ENCODE measurements around the gene EIF4G2.

The EIF4G2 gene

DNA sequence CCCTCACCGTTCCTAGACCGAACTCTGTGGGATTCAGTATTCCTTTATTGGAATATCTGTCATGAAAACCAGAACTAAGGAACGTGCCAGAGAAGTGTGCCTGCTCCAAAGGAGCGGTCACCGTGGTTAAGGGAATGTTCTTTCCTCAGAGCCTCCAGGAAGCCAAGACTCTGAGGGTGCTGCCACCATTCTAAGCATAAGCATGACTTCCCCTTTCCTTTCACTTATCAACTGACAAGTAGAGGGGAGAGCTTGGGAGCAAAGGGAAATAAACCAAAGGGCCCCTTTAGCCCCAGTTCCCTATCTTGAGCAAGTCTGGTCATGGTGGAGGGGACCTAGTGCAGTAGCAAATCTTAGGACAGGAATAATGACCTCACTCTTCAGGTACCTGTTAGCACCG is 30.9 kb downstream of the EIF4G2 start:
- in situ Hi-C loops (cut with HindIII; ENCODE audit: low sequenced_read_pairs) = no loop called here

- in situ Hi-C loops (cut with HindIII; ENCODE audit: low sequenced_read_pairs) = no loop called here
These were observed 31.3 kb downstream of the EIF4G2 start for GRCh38 chr11:10777393-10777793.

DNA sequence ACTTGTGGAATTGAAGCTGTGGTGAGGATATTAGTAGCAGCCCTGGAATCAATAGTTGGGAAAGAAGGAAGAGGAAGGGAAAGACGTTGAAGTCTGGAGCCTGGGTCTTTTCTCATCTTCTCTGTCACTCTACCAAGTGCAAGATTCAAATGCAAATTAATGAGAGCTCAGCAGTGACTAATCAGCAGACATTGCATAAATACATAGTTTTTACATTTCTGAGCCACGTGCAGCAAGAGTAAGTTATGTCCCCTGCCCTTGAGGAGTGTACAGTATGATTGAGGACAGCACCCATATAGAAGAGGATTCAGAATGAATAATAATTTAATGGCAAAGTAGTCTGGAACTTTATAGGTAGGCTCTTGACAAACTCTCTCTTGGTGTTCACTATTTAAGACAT is 33.9 kb downstream of the EIF4G2 start:
- in situ Hi-C loops (cut with HindIII; ENCODE audit: low sequenced_read_pairs) = no loop called here

DNA sequence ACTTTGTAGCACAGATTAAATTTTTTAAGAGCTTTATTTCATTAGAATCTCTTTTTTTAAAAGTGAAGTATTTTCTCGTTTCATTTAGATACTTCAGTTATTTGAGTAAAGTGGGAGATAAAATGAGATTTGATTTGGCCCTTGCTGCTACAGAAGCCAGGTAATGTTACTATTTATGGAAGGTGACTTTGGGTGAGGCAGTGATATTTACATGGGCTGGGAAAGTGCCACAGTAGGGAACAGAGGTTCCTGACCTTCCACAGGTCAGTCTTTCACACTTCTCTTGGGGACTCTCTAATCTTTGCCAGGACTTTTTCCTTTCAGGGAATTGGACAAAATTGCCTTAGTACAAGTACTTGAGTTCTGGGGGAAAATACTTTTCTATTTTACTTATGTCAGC is 37.3 kb downstream of the EIF4G2 start:
- in situ Hi-C loops (cut with HindIII; ENCODE audit: low sequenced_read_pairs) = no loop called here

GRCh38 chr11:10770626-10771254 is 38.0 kb downstream of the EIF4G2 start:
- in situ Hi-C loops (cut with HindIII; ENCODE audit: low sequenced_read_pairs) = no loop called here

- in situ Hi-C loops (cut with HindIII; ENCODE audit: low sequenced_read_pairs) = no loop called here
These were observed 44.3 kb downstream of the EIF4G2 start for GRCh38 chr11:10764412-10764811.

- in situ Hi-C loops (cut with HindIII; ENCODE audit: low sequenced_read_pairs) = no loop called here
These were observed 45.0 kb downstream of the EIF4G2 start for GRCh38 chr11:10763766-10764165.

DNA sequence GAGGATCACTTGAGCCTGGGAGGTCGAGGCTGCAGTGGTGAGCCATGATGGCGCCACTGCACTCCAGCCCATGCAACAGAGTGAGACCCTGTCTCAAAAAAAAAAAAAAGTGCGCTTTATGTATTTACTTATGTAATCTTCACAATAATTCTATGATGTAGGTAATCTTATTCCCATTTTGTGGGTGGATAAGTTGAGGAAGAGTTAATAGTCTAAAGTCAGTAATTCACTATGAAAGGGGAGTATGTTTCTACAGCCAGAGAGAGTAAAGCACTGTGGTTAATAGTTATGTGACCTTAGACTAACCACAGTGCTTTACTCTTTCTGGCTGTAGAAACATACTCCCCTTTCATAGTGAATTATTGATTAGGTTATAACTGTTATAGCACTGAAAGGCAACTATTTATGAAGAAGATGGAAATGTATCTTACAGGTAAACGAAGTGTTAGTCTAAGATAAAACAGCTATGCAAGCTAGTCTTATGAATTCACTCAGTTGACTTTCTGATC is 45.8 kb downstream of the EIF4G2 start:
- in situ Hi-C loops (cut with HindIII; ENCODE audit: low sequenced_read_pairs) = no loop called here

- in situ Hi-C loops (cut with HindIII; ENCODE audit: low sequenced_read_pairs) = no loop called here
These were observed 46.5 kb downstream of the EIF4G2 start for GRCh38 chr11:10762185-10762584.

GRCh38 chr11:10761085-10761698 is 47.5 kb downstream of the EIF4G2 start:
- in situ Hi-C loops (cut with HindIII; ENCODE audit: low sequenced_read_pairs) = no loop called here

- in situ Hi-C loops (cut with HindIII; ENCODE audit: low sequenced_read_pairs) = no loop called here
These were observed 49.8 kb downstream of the EIF4G2 start for GRCh38 chr11:10758957-10759356.

DNA sequence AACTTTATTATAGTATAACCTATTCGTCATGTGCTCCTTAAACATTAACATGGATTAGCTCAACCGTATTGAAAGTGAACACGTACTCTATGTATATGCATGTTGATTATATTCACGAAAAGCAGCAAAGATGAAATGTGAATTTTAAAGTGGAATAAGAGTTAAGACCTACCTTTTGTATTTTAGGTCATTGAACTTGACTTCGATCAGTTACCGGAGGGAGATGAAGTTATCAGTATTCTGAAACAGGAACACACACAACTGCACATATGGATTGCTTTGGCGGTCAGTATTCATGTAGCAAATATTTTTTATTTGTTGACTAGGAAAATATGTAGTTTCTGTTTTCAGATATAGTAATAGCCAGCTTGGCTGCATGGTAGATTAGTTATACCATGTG is 56.2 kb downstream of the EIF4G2 start:
- in situ Hi-C loops (cut with HindIII; ENCODE audit: low sequenced_read_pairs) = no loop called here

GRCh38 chr11:10752061-10752460 is 56.7 kb downstream of the EIF4G2 start:
- in situ Hi-C loops (cut with HindIII; ENCODE audit: low sequenced_read_pairs) = no loop called here

DNA sequence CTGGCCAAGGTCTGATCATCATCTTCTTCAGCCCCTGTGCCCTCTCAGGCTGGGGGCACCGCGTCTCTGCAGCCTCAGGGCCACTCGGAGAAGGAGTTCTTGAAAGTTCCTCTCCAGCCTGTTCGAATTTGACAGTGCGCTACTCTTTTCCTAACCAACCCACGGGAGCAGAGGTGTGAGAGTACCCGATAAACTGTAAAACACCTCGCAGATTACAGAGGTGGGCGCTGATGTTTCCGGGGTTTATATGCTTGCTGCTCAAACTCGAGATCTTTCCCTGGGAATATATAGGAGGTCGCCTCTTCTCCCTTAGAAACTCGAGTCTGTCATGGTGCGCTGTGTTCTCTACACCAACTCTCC is 57.2 kb downstream of the EIF4G2 start:
- in situ Hi-C loops (cut with HindIII; ENCODE audit: low sequenced_read_pairs) = no loop called here

GRCh38 chr11:10750838-10751580 is 57.7 kb downstream of the EIF4G2 start, which contains the start of gene CTR9:
TSS of gene CTR9 (plus strand) at chr11:10751246. CDS start at chr11:10751413, 167 bp downstream.
- in situ Hi-C loops (cut with HindIII; ENCODE audit: low sequenced_read_pairs) = no loop called here

- in situ Hi-C loops (cut with HindIII; ENCODE audit: low sequenced_read_pairs) = loop anchor here (25.0 kb wide), 1 partner anchor 237 kb away; no protein-coding TSS in a partner anchor
These were observed 59.2 kb downstream of the EIF4G2 start for GRCh38 chr11:10749476-10749875.

- in situ Hi-C loops (cut with HindIII; ENCODE audit: low sequenced_read_pairs) = loop anchor here (25.0 kb wide), 1 partner anchor 235 kb away; no protein-coding TSS in a partner anchor
These were observed 61.0 kb downstream of the EIF4G2 start for GRCh38 chr11:10747733-10748132.
